Measurements from ENCODE around the gene SLC22A17. TPM values are rescaled to one million over a fixed set of nuclear protein-coding genes. Genes with fewer than 3 reads are reported as not detected.

Gene SLC22A17
- total and polyA plus RNA-seq, 9 donors: 8.9 to 48.0 (median 34.3) TPM

GRCh38 chr14:23353433-23353780 lies 720 bp upstream of the SLC22A17 start:
- Histone ChIP-seq H3K4me1 (ENCODE audit: insufficient read depth) (peaks cover 4% of the 10 kb centered on the region), H3K36me3 (no peaks in the 10 kb centered on the region), H3K27ac (no peak overlapping the region), H3K4me3 (no peak overlapping the region), H3K27me3 (no peaks in the 10 kb centered on the region), H3K9me3 (no peaks in the 10 kb centered on the region)
- intact Hi-C loops (cut with DNase I): no loop called here
- 56 to 71% (median 70%) methylated on average over 5 of the region's 5 CpGs for WGBS, 3 donors
- TF ChIP-seq POLR2A (IDR thresholded peaks at IDR 0.05) (no peak), EP300 (IDR thresholded peaks at IDR 0.05) (no peak), CTCF (IDR thresholded peaks at IDR 0.05) (no peak)
- DNase-seq: no peak

GRCh38 chr14:23351681-23352505 lies 794 bp downstream of the SLC22A17 start:
- Histone ChIP-seq H3K4me1 (ENCODE audit: insufficient read depth) (peaks cover 4% of the 10 kb centered on the region), H3K27me3 (no peaks in the 10 kb centered on the region), H3K9me3 (no peaks in the 10 kb centered on the region), H3K4me3 (peak overlapping the region; percentile 69), H3K27ac (no peak overlapping the region), H3K36me3 (no peaks in the 10 kb centered on the region)
- intact Hi-C loops (cut with DNase I): no loop called here
- TF ChIP-seq POLR2A (IDR thresholded peaks at IDR 0.05): no peak
- DNase-seq: peak in 3 of 5 donors; percentile 44 to 51 (median 47)
- WGBS, 3 donors: 10 to 14% (median 11%) methylated on average over 39 to 61 of the region's 61 CpGs

GRCh38 chr14:23349156-23349845 lies 3.4 kb downstream of the SLC22A17 start:
- 78 to 82% (median 80%) methylated on average over 8 of the region's 8 CpGs for WGBS, 3 donors
- intact Hi-C loops (cut with DNase I): no loop called here
- Histone ChIP-seq H3K9me3 (no peaks in the 10 kb centered on the region), H3K4me3 (no peak overlapping the region), H3K4me1 (ENCODE audit: insufficient read depth) (peaks cover 4% of the 10 kb centered on the region), H3K27ac (no peak overlapping the region), H3K27me3 (no peaks in the 10 kb centered on the region), H3K36me3 (no peaks in the 10 kb centered on the region)
- DNase-seq: no peak
- no peak for TF ChIP-seq POLR2A (IDR thresholded peaks at IDR 0.05)
- TF ChIP-seq CTCF (IDR thresholded peaks at IDR 0.05): no peak
- no peak for TF ChIP-seq EP300 (IDR thresholded peaks at IDR 0.05)

- no peaks in the 10 kb centered on the region for H3K27me3 ChIP-seq
- no peak for TF ChIP-seq CTCF (IDR thresholded peaks at IDR 0.05)
- no peak overlapping the region for H3K27ac ChIP-seq
- DNase-seq: no peak
- WGBS, 3 donors: 84 to 91% (median 88%) methylated on average over 6 of the region's 6 CpGs
- H3K4me1 ChIP-seq (ENCODE audit: insufficient read depth): peaks cover 4% of the 10 kb centered on the region
- intact Hi-C loops (cut with DNase I): no loop called here
- no peak overlapping the region for H3K4me3 ChIP-seq
- no peaks in the 10 kb centered on the region for H3K9me3 ChIP-seq
- no peaks in the 10 kb centered on the region for H3K36me3 ChIP-seq
Measured at GRCh38 chr14:23348297-23348655, 4.4 kb downstream of the SLC22A17 start.

Measured in ovary (tissue), 9 donors.